Spinal cord (tissue), 10 donors: ENCODE data around the gene RICTOR. TPM values are rescaled to one million over a fixed set of nuclear protein-coding genes. Genes with fewer than 3 reads are reported as not detected.
A peak's percentile ranks its signal among the peaks of the same experiment; 100 is the strongest.

Experiments
- DNase-seq, 6 donors: peaks; one replicate each; pipeline versions ENCODE4 v3.0.0 to v3.0.0-alpha.2; 2013 to 2015; ENCODE audit warnings: low spot score in 6 of 6, low read depth in 4 of 6
- H3K27ac ChIP-seq: one replicate; pipeline ENCODE4 v1.5.1; 2013; ENCODE audit warnings: low read depth, low read length, control low read depth
- H3K27me3 ChIP-seq: one replicate; pipeline ENCODE4 v1.6.1; 2013; ENCODE audit warnings: low read length; ENCODE audit not compliant: control insufficient read depth, insufficient read depth
- H3K36me3 ChIP-seq: one replicate; pipeline ENCODE4 v1.6.1; 2013; ENCODE audit warnings: low read length; ENCODE audit not compliant: control insufficient read depth, insufficient read depth
- H3K4me1 ChIP-seq: one replicate; pipeline ENCODE4 v1.6.1; 2013; ENCODE audit warnings: low read length; ENCODE audit not compliant: control insufficient read depth, insufficient read depth
- H3K4me3 ChIP-seq: one replicate; pipeline ENCODE4 v1.5.1; 2013; ENCODE audit warnings: low read depth, low read length, control low read depth
- H3K9me3 ChIP-seq: one replicate; pipeline ENCODE4 v1.6.1; 2013; ENCODE audit warnings: low read length; ENCODE audit not compliant: control insufficient read depth, insufficient read depth
- WGBS: methylation state at CpG from one replicate; pipeline ENCODE4 v1.1.5; 2013; ENCODE audit warnings: missing lambda C conversion rate; ENCODE audit not compliant: insufficient coverage; 5-methylcytosine and 5-hydroxymethylcytosine counted together
- long read RNA-seq, 4 donors: transcript quantifications; one replicate each; lab custom pipeline, GENCODE V29; 2026
- polyA plus RNA-seq, 2 donors: library from polyadenylated mRNA; unstranded; fragments of 120-200 nt; gene quantifications; one replicate each; pipeline ENCODE4 v1.2.1, GENCODE V29; 2013; ENCODE audit not compliant: insufficient read length in 2 of 2
- total RNA-seq, 2 donors: library from RNA; depleted of rRNA in 1 of 2; stranded (reverse); fragments of 120-200 nt in 1 of 2; fragments of >200 nt in 1 of 2; gene quantifications; one replicate each; pipeline versions ENCODE4 v1.2.3 to v1.2.4, GENCODE V29; 2013 to 2014
- donor health status: healthy.

RICTOR gene, protein sequence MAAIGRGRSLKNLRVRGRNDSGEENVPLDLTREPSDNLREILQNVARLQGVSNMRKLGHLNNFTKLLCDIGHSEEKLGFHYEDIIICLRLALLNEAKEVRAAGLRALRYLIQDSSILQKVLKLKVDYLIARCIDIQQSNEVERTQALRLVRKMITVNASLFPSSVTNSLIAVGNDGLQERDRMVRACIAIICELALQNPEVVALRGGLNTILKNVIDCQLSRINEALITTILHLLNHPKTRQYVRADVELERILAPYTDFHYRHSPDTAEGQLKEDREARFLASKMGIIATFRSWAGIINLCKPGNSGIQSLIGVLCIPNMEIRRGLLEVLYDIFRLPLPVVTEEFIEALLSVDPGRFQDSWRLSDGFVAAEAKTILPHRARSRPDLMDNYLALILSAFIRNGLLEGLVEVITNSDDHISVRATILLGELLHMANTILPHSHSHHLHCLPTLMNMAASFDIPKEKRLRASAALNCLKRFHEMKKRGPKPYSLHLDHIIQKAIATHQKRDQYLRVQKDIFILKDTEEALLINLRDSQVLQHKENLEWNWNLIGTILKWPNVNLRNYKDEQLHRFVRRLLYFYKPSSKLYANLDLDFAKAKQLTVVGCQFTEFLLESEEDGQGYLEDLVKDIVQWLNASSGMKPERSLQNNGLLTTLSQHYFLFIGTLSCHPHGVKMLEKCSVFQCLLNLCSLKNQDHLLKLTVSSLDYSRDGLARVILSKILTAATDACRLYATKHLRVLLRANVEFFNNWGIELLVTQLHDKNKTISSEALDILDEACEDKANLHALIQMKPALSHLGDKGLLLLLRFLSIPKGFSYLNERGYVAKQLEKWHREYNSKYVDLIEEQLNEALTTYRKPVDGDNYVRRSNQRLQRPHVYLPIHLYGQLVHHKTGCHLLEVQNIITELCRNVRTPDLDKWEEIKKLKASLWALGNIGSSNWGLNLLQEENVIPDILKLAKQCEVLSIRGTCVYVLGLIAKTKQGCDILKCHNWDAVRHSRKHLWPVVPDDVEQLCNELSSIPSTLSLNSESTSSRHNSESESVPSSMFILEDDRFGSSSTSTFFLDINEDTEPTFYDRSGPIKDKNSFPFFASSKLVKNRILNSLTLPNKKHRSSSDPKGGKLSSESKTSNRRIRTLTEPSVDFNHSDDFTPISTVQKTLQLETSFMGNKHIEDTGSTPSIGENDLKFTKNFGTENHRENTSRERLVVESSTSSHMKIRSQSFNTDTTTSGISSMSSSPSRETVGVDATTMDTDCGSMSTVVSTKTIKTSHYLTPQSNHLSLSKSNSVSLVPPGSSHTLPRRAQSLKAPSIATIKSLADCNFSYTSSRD (N-terminal part only)
- total RNA-seq = 100 to 1,000 TPM in 1 of 2 donors, 10 to 100 TPM in 1; 39.5 to 100 TPM
- 10 to 100 TPM; 17.9 to 28.9 TPM for polyA plus RNA-seq
- long read RNA-seq, donor 1, partial matches to known transcripts = 0 of 1 reads
- long read RNA-seq, donor 1, other reads (novel, unspliced or antisense) = 0 of 1 reads
- long read RNA-seq, donor 2 = 0 reads
- long read RNA-seq, donor 3, partial matches to known transcripts = 0 of 1 reads
- long read RNA-seq, donor 3, other reads (novel, unspliced or antisense) = 0 of 1 reads
- long read RNA-seq, donor 4, full-length matches to known transcripts = 1 of 1 reads
- long read RNA-seq, donor 4, partial matches to known transcripts = 0 of 1 reads
- long read RNA-seq, donor 4, other reads (novel, unspliced or antisense) = 0 of 1 reads

DNA sequence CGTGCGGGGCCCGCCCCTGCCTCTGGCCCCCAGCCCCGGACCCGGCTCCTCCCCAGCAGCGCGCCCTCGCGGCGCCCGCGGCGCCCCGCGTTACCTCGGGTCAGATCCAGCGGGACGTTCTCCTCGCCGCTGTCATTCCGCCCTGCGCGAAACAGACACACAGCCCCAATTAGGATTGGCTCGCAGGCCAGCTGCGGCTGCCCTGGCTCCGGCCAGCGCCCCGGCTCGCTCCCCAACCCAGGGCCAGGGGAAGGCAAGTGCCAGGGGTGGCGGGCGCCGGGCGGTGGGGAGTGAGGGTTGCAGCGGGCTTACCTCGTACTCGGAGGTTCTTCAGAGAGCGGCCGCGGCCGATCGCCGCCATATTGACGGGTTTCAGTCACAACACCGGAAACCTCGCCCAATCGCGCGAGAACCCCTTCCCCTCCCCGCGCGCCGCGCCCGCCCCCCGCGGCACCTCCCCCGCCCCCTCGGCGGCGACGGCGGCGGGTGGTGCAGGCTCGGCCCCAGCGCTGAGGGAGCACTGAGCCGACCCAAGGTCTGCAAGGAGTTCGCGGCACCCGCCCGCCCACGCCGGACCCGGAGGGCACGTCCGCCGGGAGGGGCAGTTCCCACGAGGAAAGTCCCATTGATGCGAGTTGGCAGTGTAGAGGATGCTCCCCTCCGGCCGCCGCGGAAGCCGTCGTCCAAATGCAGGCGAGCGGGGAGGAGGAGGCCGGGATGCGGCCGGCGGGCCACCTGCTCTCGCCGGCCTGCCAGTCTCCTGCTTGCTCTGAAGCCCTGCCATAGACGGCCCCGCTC, at the start of gene RICTOR:
Gene RICTOR, minus strand, starts transcription at position 383 of the 798 bp plus-strand sequence. Its CDS starts 22 bp downstream, at position 361.
- WGBS = under 1% methylated on average over 90 of the region's 94 CpGs
- H3K27ac ChIP-seq = peak within 1 kb of the TSS; percentile 94
- no peaks in the 10 kb centered on the region for H3K9me3 ChIP-seq
- H3K27me3 ChIP-seq = no peaks in the 10 kb centered on the region
- H3K4me1 ChIP-seq = no peaks in the 10 kb centered on the region
- peak; percentile 76 to 97 (median 84) for DNase-seq
- peak within 1 kb of the TSS; percentile 80 for H3K4me3 ChIP-seq
- H3K36me3 ChIP-seq = no peaks in the 10 kb centered on the region

DNA sequence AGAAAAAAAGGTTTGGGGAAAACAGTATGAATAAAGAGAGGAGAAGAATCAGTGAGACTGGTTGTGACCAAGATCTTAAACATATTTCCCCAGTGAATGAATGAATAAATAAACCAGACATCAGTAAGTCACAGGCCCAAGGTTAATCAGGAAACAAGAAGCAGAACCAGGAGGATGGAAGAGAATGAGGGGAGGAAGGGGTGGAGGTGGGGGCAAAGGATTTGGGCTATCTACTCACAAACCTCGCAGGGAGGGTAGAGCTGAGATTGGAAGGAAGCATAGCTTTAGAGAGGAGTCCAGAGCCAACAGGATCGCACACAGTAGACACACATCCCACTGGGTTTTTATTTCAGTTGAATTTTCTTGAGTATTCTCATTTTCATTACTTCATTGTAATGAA, 47.7 kb upstream of the RICTOR start:
- Histone ChIP-seq H3K27ac (no peak overlapping the region), H3K4me1 (no peaks in the 10 kb centered on the region), H3K9me3 (no peaks in the 10 kb centered on the region), H3K27me3 (no peaks in the 10 kb centered on the region), H3K36me3 (no peaks in the 10 kb centered on the region), H3K4me3 (no peak overlapping the region)
- DNase-seq = no peak
- WGBS = no CpG with 5 or more reads among the region's 2 CpGs

DNA sequence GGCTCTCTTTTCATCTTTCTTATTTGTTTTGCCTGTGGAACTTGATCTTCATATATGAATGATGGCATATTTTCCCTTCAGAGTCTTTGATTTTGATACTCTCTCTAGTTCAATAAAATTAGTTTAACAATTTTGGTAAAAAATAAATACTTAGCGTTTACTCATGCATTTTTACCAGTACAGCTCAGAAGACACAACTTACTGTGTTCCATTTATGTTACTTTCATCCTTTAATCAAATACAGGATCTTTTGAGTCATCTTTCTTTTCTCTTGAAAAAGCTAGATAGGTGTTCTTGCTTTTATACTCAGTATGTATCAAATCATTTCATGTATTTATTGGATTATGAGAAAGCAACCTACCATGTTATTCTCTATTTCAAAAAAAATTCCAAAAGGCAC, 47.1 kb upstream of the RICTOR start:
- no peaks in the 10 kb centered on the region for H3K9me3 ChIP-seq
- no peaks in the 10 kb centered on the region for H3K4me1 ChIP-seq
- H3K27ac ChIP-seq = no peak overlapping the region
- no peaks in the 10 kb centered on the region for H3K27me3 ChIP-seq
- WGBS = no CpG with 5 or more reads among the region's 1 CpG
- DNase-seq = no peak
- H3K36me3 ChIP-seq = no peaks in the 10 kb centered on the region
- no peak overlapping the region for H3K4me3 ChIP-seq

DNA sequence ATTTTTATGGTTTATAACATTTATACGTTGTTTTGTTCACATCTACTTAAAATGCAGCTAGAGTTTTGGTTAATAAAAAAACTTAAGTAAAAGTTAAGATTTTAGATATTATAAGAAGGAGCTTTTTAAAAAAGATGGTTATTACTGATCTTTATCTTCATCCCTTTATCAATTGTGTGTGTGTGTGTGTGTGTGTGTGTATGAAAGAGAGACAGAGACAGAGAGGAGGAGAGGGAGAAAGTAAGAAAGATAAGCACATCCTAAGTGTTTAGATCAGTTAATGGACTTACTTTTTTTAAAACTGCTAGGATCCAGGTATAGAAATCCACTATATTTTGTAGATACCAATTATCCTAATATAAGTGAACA, 45.8 kb upstream of the RICTOR start:
- no peaks in the 10 kb centered on the region for H3K4me1 ChIP-seq
- no peak for DNase-seq
- H3K27me3 ChIP-seq = no peaks in the 10 kb centered on the region
- no peaks in the 10 kb centered on the region for H3K36me3 ChIP-seq
- H3K9me3 ChIP-seq = no peaks in the 10 kb centered on the region
- H3K4me3 ChIP-seq = no peak overlapping the region
- no peak overlapping the region for H3K27ac ChIP-seq
- WGBS = no CpG with 5 or more reads among the region's 1 CpG

DNA sequence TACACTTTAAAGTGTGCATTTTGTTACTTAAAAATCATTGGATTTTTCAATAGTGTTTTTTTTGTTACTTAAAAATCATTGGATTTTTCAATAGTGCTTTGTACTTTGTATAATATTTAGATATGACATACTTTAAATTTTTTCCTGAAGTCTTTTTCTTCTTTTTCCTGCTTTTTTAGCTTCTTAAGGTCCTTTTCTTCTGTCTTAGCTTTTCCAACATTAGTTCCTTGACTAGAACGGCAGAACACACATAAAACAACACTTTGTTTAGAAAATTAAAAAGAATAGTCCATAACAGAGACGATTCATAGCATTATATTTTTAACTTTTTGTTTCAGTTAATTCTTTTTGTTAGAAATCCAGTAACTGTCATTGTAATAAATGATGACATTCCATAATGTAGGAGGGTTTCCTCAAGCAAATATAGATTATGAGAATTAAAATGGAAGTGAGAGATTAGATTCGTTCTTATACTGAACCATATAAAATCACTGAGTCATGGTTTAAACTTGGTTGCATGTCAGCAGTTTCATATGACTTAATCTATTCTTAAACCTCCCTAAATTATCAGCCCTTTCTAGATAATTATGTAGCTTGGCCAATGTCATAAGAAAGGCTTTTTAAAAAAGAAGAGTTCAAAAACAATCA, 45.3 kb upstream of the RICTOR start:
- no peaks in the 10 kb centered on the region for H3K36me3 ChIP-seq
- H3K4me3 ChIP-seq = no peak overlapping the region
- H3K9me3 ChIP-seq = no peaks in the 10 kb centered on the region
- H3K27ac ChIP-seq = no peak overlapping the region
- H3K27me3 ChIP-seq = no peaks in the 10 kb centered on the region
- no peaks in the 10 kb centered on the region for H3K4me1 ChIP-seq
- no peak for DNase-seq
- WGBS = no CpG with 5 or more reads among the region's 3 CpGs

DNA sequence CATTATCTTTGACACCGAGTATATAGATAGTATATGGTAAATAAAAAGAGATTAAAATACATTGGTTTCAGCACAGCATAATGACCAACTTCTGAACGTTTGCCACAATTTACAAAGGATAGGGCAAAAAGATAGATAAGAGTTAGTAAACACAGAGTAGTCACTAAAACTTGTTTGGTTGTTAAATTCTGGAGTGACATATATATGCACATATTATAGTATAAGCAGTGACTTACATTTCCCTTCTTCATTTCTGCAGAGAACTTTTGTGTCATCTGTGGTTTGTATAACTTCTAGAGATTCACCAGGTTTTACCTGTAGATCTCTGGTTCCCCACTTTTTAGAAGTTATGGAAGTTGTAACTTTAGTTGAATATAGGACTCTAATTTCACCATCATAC, 44.4 kb upstream of the RICTOR start:
- Histone ChIP-seq H3K9me3 (no peaks in the 10 kb centered on the region), H3K4me1 (no peaks in the 10 kb centered on the region), H3K27ac (no peak overlapping the region), H3K4me3 (no peak overlapping the region), H3K27me3 (no peaks in the 10 kb centered on the region), H3K36me3 (no peaks in the 10 kb centered on the region)
- DNase-seq = no peak
- WGBS = no CpG with 5 or more reads among the region's 2 CpGs

DNA sequence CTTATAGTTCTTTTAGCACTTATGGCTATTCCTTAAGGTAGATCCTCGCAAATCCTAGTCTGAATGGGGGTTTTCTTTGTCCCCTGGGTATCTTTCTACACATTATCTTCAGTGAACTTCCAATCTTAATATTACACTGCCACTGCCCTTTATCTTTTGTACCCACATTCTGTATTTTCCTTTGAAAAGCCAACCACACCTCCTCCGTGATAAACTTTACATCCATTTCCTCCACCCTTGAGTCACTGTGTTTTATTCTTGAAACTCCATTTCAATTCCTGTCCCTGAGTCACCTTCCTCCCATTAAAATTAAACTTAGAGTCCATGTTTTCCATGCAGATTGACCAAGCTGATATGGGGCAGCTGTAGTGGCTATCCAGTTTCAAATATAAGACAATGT, 43.2 kb upstream of the RICTOR start:
- no peak for DNase-seq
- H3K27me3 ChIP-seq = no peaks in the 10 kb centered on the region
- WGBS = 71% methylated on average over 1 of the region's 2 CpGs
- no peak overlapping the region for H3K27ac ChIP-seq
- no peaks in the 10 kb centered on the region for H3K4me1 ChIP-seq
- no peaks in the 10 kb centered on the region for H3K36me3 ChIP-seq
- no peaks in the 10 kb centered on the region for H3K9me3 ChIP-seq
- H3K4me3 ChIP-seq = no peak overlapping the region
